Neural crest cell (in vitro differentiated cells): ENCODE data around the gene SPATS2L. TPM values are rescaled to one million over a fixed set of nuclear protein-coding genes. Genes with fewer than 3 reads are reported as not detected.

Experiments
- DNase-seq: peaks from one replicate; pipeline ENCODE4 v3.0.0; 2021; ENCODE audit warnings: low read depth, mixed read lengths, low spot score
- H3K27ac Mint-ChIP-seq: one replicate; pipeline ENCODE4 v1.8.0; 2021; ENCODE audit warnings: mild to moderate bottlenecking, mixed read lengths; ENCODE audit not compliant: unreplicated experiment
- H3K27me3 Mint-ChIP-seq: 2 replicates; pipeline ENCODE4 v1.8.0; 2021; ENCODE audit warnings: low read depth, mild to moderate bottlenecking, mixed read lengths
- H3K36me3 Mint-ChIP-seq: 2 replicates; pipeline ENCODE4 v1.8.0; 2021; ENCODE audit warnings: low read depth, mild to moderate bottlenecking, mixed read lengths
- H3K4me1 Mint-ChIP-seq: 2 replicates; pipeline ENCODE4 v1.8.0; 2021; ENCODE audit warnings: mixed read lengths
- H3K4me3 Mint-ChIP-seq: one replicate; pipeline ENCODE4 v1.8.0; 2021; ENCODE audit warnings: mild to moderate bottlenecking, mixed read lengths
- H3K9me3 Mint-ChIP-seq: 2 replicates; pipeline ENCODE4 v1.8.0; 2021; ENCODE audit warnings: mixed read lengths
- total RNA-seq: library from RNA; stranded (reverse); gene quantifications from 2 replicates; pipeline ENCODE4 v1.2.1, GENCODE V29; 2021
- TF ChIP-seq, protein P1 (sequence below): fragments of 200-600 bp; sonication (generic); conservative IDR thresholded peaks from 2 replicates; pipeline ENCODE4 v1.5.0; 2021; ENCODE audit warnings: antibody characterized with exemption, mild to moderate bottlenecking

SPATS2L gene
- total RNA-seq, 1 donor from 2014 or later, result 24.9 TPM

DNA sequence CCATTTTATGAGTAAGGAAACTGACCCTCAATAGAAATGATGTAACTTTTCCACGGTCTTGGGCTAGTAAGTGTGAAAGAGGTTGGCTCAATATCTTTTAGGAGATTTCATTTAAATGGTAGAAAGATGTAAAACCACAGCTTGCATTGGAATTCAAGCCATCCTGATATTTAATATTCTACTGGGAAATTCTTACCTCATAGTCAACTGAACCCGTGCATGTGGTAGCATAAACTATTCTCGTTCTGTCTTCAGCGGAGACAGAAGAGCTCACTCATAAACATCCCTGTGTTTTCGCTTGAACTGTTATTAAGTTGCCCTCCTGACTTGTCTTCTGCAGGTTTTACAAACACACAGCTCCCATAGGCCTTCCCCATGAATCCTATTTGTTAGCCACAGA, 8.5 kb upstream of the SPATS2L start:
- H3K4me3 Mint-ChIP-seq, result no peak overlapping the region
- H3K9me3 Mint-ChIP-seq, result no peaks in the 10 kb centered on the region
- H3K27ac Mint-ChIP-seq, result no peak overlapping the region
- no peaks in the 10 kb centered on the region for H3K36me3 Mint-ChIP-seq
- TF ChIP-seq, protein P1, sequence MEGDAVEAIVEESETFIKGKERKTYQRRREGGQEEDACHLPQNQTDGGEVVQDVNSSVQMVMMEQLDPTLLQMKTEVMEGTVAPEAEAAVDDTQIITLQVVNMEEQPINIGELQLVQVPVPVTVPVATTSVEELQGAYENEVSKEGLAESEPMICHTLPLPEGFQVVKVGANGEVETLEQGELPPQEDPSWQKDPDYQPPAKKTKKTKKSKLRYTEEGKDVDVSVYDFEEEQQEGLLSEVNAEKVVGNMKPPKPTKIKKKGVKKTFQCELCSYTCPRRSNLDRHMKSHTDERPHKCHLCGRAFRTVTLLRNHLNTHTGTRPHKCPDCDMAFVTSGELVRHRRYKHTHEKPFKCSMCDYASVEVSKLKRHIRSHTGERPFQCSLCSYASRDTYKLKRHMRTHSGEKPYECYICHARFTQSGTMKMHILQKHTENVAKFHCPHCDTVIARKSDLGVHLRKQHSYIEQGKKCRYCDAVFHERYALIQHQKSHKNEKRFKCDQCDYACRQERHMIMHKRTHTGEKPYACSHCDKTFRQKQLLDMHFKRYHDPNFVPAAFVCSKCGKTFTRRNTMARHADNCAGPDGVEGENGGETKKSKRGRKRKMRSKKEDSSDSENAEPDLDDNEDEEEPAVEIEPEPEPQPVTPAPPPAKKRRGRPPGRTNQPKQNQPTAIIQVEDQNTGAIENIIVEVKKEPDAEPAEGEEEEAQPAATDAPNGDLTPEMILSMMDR, result no peak
- peaks cover 9% of the 10 kb centered on the region for H3K4me1 Mint-ChIP-seq
- H3K27me3 Mint-ChIP-seq, result peaks cover 2% of the 10 kb centered on the region
- no peak for DNase-seq

DNA sequence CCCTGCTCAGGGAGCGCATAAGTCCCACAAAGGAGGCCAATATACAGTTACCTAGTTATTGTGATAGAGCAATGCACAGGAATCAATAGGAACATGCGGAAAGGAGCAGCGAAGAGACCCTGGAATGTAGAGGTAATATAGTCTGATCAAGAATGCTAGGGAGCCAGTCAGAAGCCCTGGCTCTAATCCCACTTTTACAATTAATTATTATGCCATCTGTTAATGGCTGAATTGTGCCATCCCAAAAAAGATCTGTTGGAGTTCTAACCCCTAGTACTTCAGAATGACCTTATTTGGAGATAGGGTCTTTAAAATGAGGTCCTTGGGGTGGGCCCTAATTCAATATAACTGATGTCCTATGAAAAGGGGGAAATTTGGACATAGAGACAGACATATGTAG, 7.7 kb upstream of the SPATS2L start:
- no peaks in the 10 kb centered on the region for H3K9me3 Mint-ChIP-seq
- TF ChIP-seq, protein P1, result no peak
- peaks cover 12% of the 10 kb centered on the region for H3K4me1 Mint-ChIP-seq
- peaks cover 2% of the 10 kb centered on the region for H3K27me3 Mint-ChIP-seq
- H3K36me3 Mint-ChIP-seq, result no peaks in the 10 kb centered on the region
- no peak overlapping the region for H3K27ac Mint-ChIP-seq
- no peak overlapping the region for H3K4me3 Mint-ChIP-seq
- DNase-seq, result no peak

DNA sequence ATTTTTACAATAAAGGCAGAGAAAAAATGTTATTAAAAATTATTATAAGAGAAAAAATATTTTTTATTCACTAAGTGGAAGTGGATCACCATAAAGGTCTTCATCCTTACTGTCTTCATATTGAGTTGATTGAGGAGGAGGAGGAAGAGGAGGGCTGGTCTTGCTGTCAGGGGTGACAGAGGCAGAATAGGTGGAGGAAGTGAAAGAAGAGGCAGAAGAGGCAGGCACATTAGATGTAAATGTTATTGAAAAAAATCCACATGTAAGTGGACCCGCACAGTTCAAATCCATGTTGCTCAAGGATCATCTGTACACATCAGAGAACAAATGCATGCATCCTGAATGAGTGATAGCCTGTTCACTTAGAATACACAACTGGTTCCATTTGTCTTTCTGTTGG, 6.4 kb upstream of the SPATS2L start:
- TF ChIP-seq, protein P1, result no peak
- H3K4me1 Mint-ChIP-seq, result peaks cover 12% of the 10 kb centered on the region
- H3K9me3 Mint-ChIP-seq, result no peaks in the 10 kb centered on the region
- no peak for DNase-seq
- no peak overlapping the region for H3K27ac Mint-ChIP-seq
- no peak overlapping the region for H3K4me3 Mint-ChIP-seq
- no peaks in the 10 kb centered on the region for H3K36me3 Mint-ChIP-seq
- H3K27me3 Mint-ChIP-seq, result no peaks in the 10 kb centered on the region

DNA sequence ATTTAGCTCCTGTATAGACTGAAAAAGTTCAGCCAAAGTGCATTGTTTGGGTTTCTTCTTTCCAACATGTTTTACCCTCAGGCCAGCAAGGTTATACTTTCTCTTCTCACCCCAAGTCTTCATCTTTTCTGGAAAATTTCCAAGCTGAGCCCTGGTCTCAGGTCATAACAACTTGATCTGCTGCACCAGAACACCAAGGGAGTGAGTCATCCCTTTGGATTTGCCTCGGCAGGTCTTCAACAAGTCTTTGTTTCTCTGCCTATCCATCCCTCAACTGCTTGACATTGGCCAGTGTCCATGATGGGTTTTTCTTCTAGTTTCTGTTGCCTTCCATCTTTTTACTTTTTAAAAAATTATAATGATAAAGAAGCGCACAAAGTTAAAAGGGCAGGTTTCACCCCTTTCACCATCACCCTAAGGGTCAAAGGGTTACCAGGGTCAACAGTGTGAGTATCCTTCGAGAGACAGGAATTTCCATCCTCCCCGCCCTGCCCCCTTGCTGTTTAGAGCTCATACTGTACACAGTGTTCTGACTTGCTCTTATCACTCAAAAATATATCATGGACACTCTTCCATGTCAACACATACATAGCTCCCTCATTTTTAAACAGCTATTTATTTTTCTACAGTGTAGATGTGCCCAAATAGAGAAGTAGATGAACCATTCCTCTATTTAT, 5.7 kb upstream of the SPATS2L start:
- Mint-ChIP-seq H3K27ac (no peak overlapping the region), H3K36me3 (no peaks in the 10 kb centered on the region), H3K4me1 (peaks cover 16% of the 10 kb centered on the region), H3K27me3 (no peaks in the 10 kb centered on the region), H3K9me3 (no peaks in the 10 kb centered on the region), H3K4me3 (no peak overlapping the region)
- no peak for DNase-seq
- TF ChIP-seq, protein P1, result no peak

DNA sequence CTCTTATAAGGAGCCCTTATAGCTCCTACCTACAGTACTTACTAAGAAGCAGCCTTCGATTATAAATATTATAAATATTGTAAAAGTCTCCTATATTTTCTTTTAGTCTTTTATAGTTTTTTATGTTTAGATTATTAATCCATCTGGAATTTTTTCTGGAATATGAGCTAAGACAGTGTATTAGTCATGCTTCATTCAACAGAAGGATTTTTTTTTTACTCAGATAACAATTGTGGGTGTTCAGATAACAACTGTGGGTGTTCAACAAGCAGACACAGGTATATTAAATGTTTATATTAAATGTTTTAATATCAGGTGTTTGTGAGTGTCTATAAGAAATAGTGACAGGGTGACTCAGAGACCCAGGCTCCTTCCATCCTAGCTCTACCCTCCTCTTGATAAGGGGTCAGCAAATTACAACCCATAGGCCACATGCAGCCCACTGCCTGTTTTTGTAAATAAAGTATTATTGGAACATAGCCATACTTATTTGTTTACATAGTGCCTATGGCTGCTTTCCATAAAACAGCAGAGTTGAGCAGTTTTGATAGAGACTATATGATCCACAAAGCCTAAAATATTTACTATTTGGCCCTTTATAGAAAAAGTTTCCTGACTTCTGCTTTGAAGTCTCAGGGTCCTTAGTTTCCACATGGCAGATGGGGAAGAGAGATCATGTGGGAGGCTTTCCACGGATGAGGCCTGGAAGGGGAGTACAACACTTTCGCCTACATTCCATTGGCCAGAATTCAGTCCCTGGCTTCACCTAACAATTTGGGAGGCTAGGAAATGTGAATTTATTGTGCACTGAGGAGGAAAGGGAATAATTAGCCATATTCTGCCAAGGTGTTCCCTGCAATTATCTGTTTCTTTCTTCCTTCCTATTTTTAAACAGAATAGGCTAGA, 4.3 kb upstream of the SPATS2L start:
- no peak overlapping the region for H3K27ac Mint-ChIP-seq
- H3K4me3 Mint-ChIP-seq, result peak overlapping the region; percentile 15
- H3K9me3 Mint-ChIP-seq, result no peaks in the 10 kb centered on the region
- H3K4me1 Mint-ChIP-seq, result peaks cover 22% of the 10 kb centered on the region
- H3K36me3 Mint-ChIP-seq, result no peaks in the 10 kb centered on the region
- H3K27me3 Mint-ChIP-seq, result no peaks in the 10 kb centered on the region
- DNase-seq, result no peak
- TF ChIP-seq, protein P1, result no peak
